ENCODE results near the gene PLEKHO2. TPM values are rescaled to one million over a fixed set of nuclear protein-coding genes. Genes with fewer than 3 reads are reported as not detected.

Gene PLEKHO2
- total RNA-seq, 1 experiment from 2014 or later: 10.1 TPM

DNA sequence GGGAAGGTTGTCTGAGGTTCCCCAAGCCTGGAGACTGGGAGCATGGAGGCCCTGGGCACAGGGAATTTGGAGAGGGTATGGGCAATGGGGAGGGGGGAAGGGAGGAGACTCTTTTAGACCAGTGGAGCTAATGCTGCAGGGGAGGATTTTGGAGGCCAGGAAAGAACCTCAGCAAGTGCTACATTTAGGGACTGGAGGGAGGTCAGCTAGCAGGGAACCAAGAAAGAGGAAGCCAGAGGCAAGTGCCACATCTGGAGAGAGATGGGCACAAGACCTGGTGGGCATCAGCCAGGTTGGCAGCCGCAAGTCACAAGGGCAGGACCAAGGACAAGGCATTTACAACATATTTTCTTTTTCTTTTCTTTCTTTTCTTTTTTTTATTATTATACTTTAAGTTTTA is 20.7 kb downstream of the PLEKHO2 start:
- Histone ChIP-seq H3K36me3 (ENCODE audit: insufficient read depth, low read length) (peaks cover 3% of the 10 kb centered on the region; the same call in 1 of the 2 replicates), H3K4me2 (ENCODE audit: low read depth, low read length, poor library complexity, severe bottlenecking) (no peak overlapping the region), H3K4me3 (ENCODE audit: low read length) (no peak overlapping the region), H4K20me1 (ENCODE audit: insufficient read depth, low read depth, low read length) (no peaks in the 10 kb centered on the region), H2AFZ (ENCODE audit: low read length) (no peak overlapping the region), H3K9ac (ENCODE audit: low read length) (no peak overlapping the region), H3K79me2 (ENCODE audit: low read length) (peaks cover 9% of the 10 kb centered on the region), H3K27ac (ENCODE audit: low read length) (no peak overlapping the region), H3K27me3 (ENCODE audit: low read length) (no peaks in the 10 kb centered on the region), H3K9me2 (replicated peaks; ENCODE audit: insufficient read depth, low read length) (no peaks in the 10 kb centered on the region), H3K4me1 (ENCODE audit: low read length) (peaks cover 14% of the 10 kb centered on the region), H3K9me3 (ENCODE audit: low read length) (no peaks in the 10 kb centered on the region)
- no peak for DNase-seq

GRCh38 chr15:64864068-64864467 is 22.4 kb downstream of the PLEKHO2 start:
- no peak overlapping the region for H3K9ac ChIP-seq (ENCODE audit: low read length)

DNA sequence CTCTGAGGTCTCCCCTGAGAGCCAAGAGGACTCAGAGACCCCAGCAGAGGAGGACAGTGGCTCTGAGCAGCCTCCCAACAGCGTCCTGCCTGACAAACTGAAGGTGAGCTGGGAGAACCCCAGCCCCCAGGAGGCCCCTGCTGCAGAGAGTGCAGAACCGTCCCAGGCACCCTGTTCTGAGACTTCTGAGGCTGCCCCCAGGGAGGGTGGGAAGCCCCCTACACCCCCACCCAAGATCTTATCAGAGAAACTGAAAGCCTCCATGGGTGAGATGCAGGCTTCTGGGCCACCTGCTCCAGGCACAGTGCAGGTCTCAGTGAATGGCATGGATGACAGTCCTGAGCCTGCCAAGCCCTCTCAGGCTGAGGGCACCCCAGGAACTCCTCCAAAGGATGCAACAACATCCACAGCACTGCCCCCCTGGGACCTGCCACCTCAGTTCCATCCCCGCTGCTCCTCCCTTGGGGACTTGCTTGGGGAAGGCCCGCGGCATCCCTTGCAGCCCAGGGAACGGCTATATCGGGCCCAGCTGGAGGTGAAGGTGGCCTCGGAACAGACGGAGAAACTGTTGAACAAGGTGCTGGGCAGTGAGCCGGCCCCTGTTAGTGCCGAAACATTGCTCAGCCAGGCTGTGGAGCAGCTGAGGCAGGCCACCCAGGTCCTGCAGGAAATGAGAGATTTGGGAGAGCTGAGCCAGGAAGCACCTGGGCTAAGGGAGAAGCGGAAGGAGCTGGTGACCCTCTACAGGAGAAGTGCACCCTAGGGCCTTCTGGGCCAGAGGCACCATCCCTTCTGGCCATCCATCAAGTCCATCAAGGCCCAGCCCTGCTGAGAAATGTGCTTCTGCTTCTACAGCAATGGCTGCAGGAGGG is 23.6 kb downstream of the PLEKHO2 start:
- Histone ChIP-seq H3K9ac (ENCODE audit: low read length) (no peak overlapping the region), H2AFZ (ENCODE audit: low read length) (no peak overlapping the region), H3K9me2 (replicated peaks; ENCODE audit: insufficient read depth, low read length) (no peaks in the 10 kb centered on the region), H3K36me3 (ENCODE audit: insufficient read depth, low read length) (peaks cover 3% of the 10 kb centered on the region; the same call in 1 of the 2 replicates), H3K4me3 (ENCODE audit: low read length) (no peak overlapping the region), H4K20me1 (ENCODE audit: insufficient read depth, low read depth, low read length) (no peaks in the 10 kb centered on the region), H3K27ac (ENCODE audit: low read length) (no peak overlapping the region), H3K79me2 (ENCODE audit: low read length) (no peaks in the 10 kb centered on the region), H3K9me3 (ENCODE audit: low read length) (no peaks in the 10 kb centered on the region), H3K4me2 (ENCODE audit: low read depth, low read length, poor library complexity, severe bottlenecking) (no peak overlapping the region), H3K4me1 (ENCODE audit: low read length) (no peaks in the 10 kb centered on the region), H3K27me3 (ENCODE audit: low read length) (no peaks in the 10 kb centered on the region)
- no peak for DNase-seq

More at GRCh38 chr15:64864068-64864467, 22.4 kb downstream of the PLEKHO2 start:
- no peak for DNase-seq
- H3K4me2 ChIP-seq (ENCODE audit: low read depth, low read length, poor library complexity, severe bottlenecking): no peak overlapping the region
- peaks cover 3% of the 10 kb centered on the region; the same call in 1 of the 2 replicates for H3K36me3 ChIP-seq (ENCODE audit: insufficient read depth, low read length)
- peaks cover under 1% of the 10 kb centered on the region; the same call in 1 of the 2 replicates for H3K79me2 ChIP-seq (ENCODE audit: low read length)
- H3K27ac ChIP-seq (ENCODE audit: low read length): no peak overlapping the region
- H3K27me3 ChIP-seq (ENCODE audit: low read length): no peaks in the 10 kb centered on the region
- no peak overlapping the region for H3K4me3 ChIP-seq (ENCODE audit: low read length)
- H4K20me1 ChIP-seq (ENCODE audit: insufficient read depth, low read depth, low read length): no peaks in the 10 kb centered on the region
- H2AFZ ChIP-seq (ENCODE audit: low read length): no peak overlapping the region
- no peaks in the 10 kb centered on the region for H3K4me1 ChIP-seq (ENCODE audit: low read length)
- H3K9me2 ChIP-seq (replicated peaks; ENCODE audit: insufficient read depth, low read length): no peaks in the 10 kb centered on the region
- H3K9me3 ChIP-seq (ENCODE audit: low read length): no peaks in the 10 kb centered on the region

DNA sequence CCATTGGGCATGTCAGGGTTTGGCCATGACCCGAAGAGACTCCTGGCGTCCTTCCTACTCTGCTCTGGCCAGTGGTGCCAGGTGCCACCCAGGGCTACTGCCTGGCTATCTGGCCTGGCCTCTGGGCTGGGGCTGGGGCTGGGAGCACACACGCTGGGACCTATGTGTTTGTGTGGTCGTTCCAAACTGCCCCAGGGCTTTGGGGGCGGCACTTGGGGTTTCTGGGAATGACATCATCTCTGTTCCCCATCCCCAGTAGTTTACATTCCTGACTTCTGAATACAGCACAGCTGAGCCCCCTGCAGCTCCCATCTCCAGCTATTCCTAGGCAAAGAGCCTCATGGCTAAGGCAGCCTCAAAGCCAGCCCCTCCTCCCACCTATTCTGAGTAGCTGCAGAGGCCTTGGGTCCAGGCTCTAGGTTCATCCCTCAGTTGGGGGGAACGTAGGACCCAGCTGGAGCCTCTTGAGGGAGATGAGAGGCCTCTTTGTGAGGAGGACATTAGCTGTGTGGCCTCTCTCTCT is 24.3 kb downstream of the PLEKHO2 start:
- Histone ChIP-seq H4K20me1 (ENCODE audit: insufficient read depth, low read depth, low read length) (no peaks in the 10 kb centered on the region), H3K27ac (ENCODE audit: low read length) (no peak overlapping the region), H3K36me3 (ENCODE audit: insufficient read depth, low read length) (no peaks in the 10 kb centered on the region), H3K27me3 (ENCODE audit: low read length) (no peaks in the 10 kb centered on the region), H3K9me2 (replicated peaks; ENCODE audit: insufficient read depth, low read length) (no peaks in the 10 kb centered on the region), H3K9ac (ENCODE audit: low read length) (no peak overlapping the region), H3K4me1 (ENCODE audit: low read length) (no peaks in the 10 kb centered on the region), H3K4me3 (ENCODE audit: low read length) (no peak overlapping the region), H2AFZ (ENCODE audit: low read length) (no peak overlapping the region), H3K4me2 (ENCODE audit: low read depth, low read length, poor library complexity, severe bottlenecking) (no peak overlapping the region), H3K79me2 (ENCODE audit: low read length) (no peaks in the 10 kb centered on the region), H3K9me3 (ENCODE audit: low read length) (no peaks in the 10 kb centered on the region)
- no peak for DNase-seq

DNA sequence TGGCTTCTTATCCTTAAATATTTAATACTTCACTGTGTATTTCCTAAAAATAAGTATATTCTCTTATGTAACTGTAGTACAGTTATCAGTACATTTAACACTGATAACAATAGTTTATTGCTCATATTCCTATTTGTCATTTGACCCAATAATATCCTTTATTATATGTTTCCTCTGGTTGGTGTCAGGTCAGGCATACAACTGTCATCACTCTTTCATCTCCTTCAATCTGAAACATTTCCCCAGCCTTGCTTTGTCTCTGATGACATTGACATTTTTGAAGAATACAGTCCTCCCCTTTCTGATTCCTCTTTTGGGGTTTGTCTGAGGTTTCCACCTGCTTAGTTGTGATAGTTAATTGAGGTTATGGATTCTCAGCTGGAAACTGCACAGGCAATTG is 27.8 kb downstream of the PLEKHO2 start:
- Histone ChIP-seq H3K4me2 (ENCODE audit: low read depth, low read length, poor library complexity, severe bottlenecking) (no peak overlapping the region), H3K79me2 (ENCODE audit: low read length) (no peaks in the 10 kb centered on the region)

GRCh38 chr15:64870353-64870752 is 28.6 kb downstream of the PLEKHO2 start:
- Histone ChIP-seq H3K9me2 (replicated peaks; ENCODE audit: insufficient read depth, low read length) (no peaks in the 10 kb centered on the region), H2AFZ (ENCODE audit: low read length) (no peak overlapping the region), H3K4me3 (ENCODE audit: low read length) (no peak overlapping the region), H3K36me3 (ENCODE audit: insufficient read depth, low read length) (no peaks in the 10 kb centered on the region), H3K4me2 (ENCODE audit: low read depth, low read length, poor library complexity, severe bottlenecking) (no peak overlapping the region), H3K4me1 (ENCODE audit: low read length) (no peaks in the 10 kb centered on the region), H3K9me3 (ENCODE audit: low read length) (no peaks in the 10 kb centered on the region), H3K27ac (ENCODE audit: low read length) (no peak overlapping the region), H3K79me2 (ENCODE audit: low read length) (no peaks in the 10 kb centered on the region), H3K9ac (ENCODE audit: low read length) (no peak overlapping the region), H3K27me3 (ENCODE audit: low read length) (no peaks in the 10 kb centered on the region), H4K20me1 (ENCODE audit: insufficient read depth, low read depth, low read length) (no peaks in the 10 kb centered on the region)
- DNase-seq: no peak

More for the DNA sequence above, 27.8 kb downstream of the PLEKHO2 start:
- H2AFZ ChIP-seq (ENCODE audit: low read length): no peak overlapping the region
- no peak overlapping the region for H3K27ac ChIP-seq (ENCODE audit: low read length)
- no peaks in the 10 kb centered on the region for H3K36me3 ChIP-seq (ENCODE audit: insufficient read depth, low read length)
- H3K27me3 ChIP-seq (ENCODE audit: low read length): no peaks in the 10 kb centered on the region
- no peaks in the 10 kb centered on the region for H3K4me1 ChIP-seq (ENCODE audit: low read length)
- no peak overlapping the region for H3K9ac ChIP-seq (ENCODE audit: low read length)
- H3K4me3 ChIP-seq (ENCODE audit: low read length): no peak overlapping the region
- no peaks in the 10 kb centered on the region for H3K9me3 ChIP-seq (ENCODE audit: low read length)
- no peak for DNase-seq
- no peaks in the 10 kb centered on the region for H3K9me2 ChIP-seq (replicated peaks; ENCODE audit: insufficient read depth, low read length)
- no peaks in the 10 kb centered on the region for H4K20me1 ChIP-seq (ENCODE audit: insufficient read depth, low read depth, low read length)

DNA sequence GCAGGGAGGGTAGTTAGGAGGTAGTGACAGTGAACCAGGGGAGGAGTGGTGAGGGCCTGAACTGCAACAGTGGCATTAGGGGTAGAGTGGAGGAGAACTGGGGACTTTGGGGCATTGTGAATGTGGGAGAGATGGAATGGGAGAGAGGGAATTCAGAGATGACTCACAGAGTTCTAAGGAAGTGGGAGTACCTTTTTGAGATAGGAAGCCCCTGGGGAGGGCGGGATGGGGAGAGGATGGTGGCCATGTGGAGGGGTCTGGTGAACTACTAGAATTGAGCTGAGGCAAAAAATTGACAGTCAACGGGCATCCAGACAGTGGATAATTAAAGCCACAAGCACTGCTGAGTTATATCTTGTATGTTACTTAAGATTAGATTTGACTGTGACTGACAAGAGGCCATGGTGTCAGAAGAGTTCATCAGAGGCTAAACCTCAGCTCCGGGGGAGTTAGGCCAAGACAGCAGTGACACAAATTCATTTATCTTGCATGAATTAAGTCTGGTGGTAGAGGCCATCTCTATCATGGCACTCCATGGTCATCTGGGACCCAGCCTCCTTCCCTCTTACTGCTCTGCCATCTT is 34.0 kb downstream of the PLEKHO2 start:
- DNase-seq: no peak
- Histone ChIP-seq H3K9me3 (ENCODE audit: low read length) (no peaks in the 10 kb centered on the region), H3K9me2 (replicated peaks; ENCODE audit: insufficient read depth, low read length) (no peaks in the 10 kb centered on the region), H3K79me2 (ENCODE audit: low read length) (no peaks in the 10 kb centered on the region), H3K27me3 (ENCODE audit: low read length) (no peaks in the 10 kb centered on the region), H3K9ac (ENCODE audit: low read length) (no peak overlapping the region), H2AFZ (ENCODE audit: low read length) (no peak overlapping the region), H3K4me1 (ENCODE audit: low read length) (no peaks in the 10 kb centered on the region), H3K36me3 (ENCODE audit: insufficient read depth, low read length) (no peaks in the 10 kb centered on the region), H3K4me3 (ENCODE audit: low read length) (no peak overlapping the region), H3K4me2 (ENCODE audit: low read depth, low read length, poor library complexity, severe bottlenecking) (no peak overlapping the region), H4K20me1 (ENCODE audit: insufficient read depth, low read depth, low read length) (no peaks in the 10 kb centered on the region), H3K27ac (ENCODE audit: low read length) (no peak overlapping the region)

GRCh38 chr15:64877435-64877834 is 35.7 kb downstream of the PLEKHO2 start:
- no peaks in the 10 kb centered on the region for H3K27me3 ChIP-seq (ENCODE audit: low read length)
- no peaks in the 10 kb centered on the region for H4K20me1 ChIP-seq (ENCODE audit: insufficient read depth, low read depth, low read length)
- DNase-seq: no peak
- no peaks in the 10 kb centered on the region for H3K36me3 ChIP-seq (ENCODE audit: insufficient read depth, low read length)
- H3K9me2 ChIP-seq (replicated peaks; ENCODE audit: insufficient read depth, low read length): no peaks in the 10 kb centered on the region
- H3K4me3 ChIP-seq (ENCODE audit: low read length): no peak overlapping the region
- no peak overlapping the region for H3K9ac ChIP-seq (ENCODE audit: low read length)
- H2AFZ ChIP-seq (ENCODE audit: low read length): no peak overlapping the region
- no peaks in the 10 kb centered on the region for H3K79me2 ChIP-seq (ENCODE audit: low read length)
- H3K4me2 ChIP-seq (ENCODE audit: low read depth, low read length, poor library complexity, severe bottlenecking): no peak overlapping the region
- H3K4me1 ChIP-seq (ENCODE audit: low read length): no peaks in the 10 kb centered on the region
- no peak overlapping the region for H3K27ac ChIP-seq (ENCODE audit: low read length)
- H3K9me3 ChIP-seq (ENCODE audit: low read length): no peaks in the 10 kb centered on the region
